Suprapubic skin (tissue), 4 donors: ENCODE measurements around the gene PTPRM.

Source experiments
- CTCF ChIP-seq, 2 donors: fragments of 200-600 bp in 1 of 2; fragments of 450-650 bp in 1 of 2; sonication (generic) in 1 of 2; IDR thresholded peaks; one replicate each; pipeline ENCODE4 v1.5.1; 2016 to 2019; ENCODE audit warnings: antibody characterized with exemption in 2 of 2, mild to moderate bottlenecking in 1 of 2, moderate library complexity in 1 of 2
- EP300 ChIP-seq: sonication (generic); formaldehyde crosslinking; IDR thresholded peaks from one replicate; pipeline ENCODE4 v1.6.1; 2017; ENCODE audit warnings: antibody characterized with exemption
- POLR2A ChIP-seq, 2 donors: fragments of 450-650 bp; IDR thresholded peaks; one replicate each; pipeline ENCODE4 v1.6.1; 2017; ENCODE audit warnings: antibody characterized with exemption in 2 of 2, mild to moderate bottlenecking in 2 of 2, moderate library complexity in 2 of 2
- POLR2AphosphoS5 ChIP-seq, 3 donors: sonication (generic); formaldehyde crosslinking; IDR thresholded peaks; one replicate each; pipeline ENCODE4 v1.6.1; 2017; ENCODE audit warnings: antibody characterized with exemption in 3 of 3

- TF ChIP-seq CTCF (IDR thresholded peaks at IDR 0.05): no peak
- TF ChIP-seq POLR2A (IDR thresholded peaks at IDR 0.05): no peak
- TF ChIP-seq EP300: no peak
- no peak for TF ChIP-seq POLR2AphosphoS5 (IDR thresholded peaks at IDR 0.05)
These were observed 437.7 kb downstream of the PTPRM start for GRCh38 chr18:8004792-8005191.
